Endodermal cell (in vitro differentiated cells): ENCODE data around the gene TEX30. TPM values are rescaled to one million over a fixed set of nuclear protein-coding genes. Genes with fewer than 3 reads are reported as not detected.

ENCODE experiments used
- DNase-seq: peaks from one replicate; pipeline ENCODE4 v3.0.0-alpha.2; 2017
- H3K27ac ChIP-seq: 2 replicates; pipeline ENCODE4 v1.5.1; 2013; ENCODE audit warnings: mild to moderate bottlenecking, low read depth, low read length, moderate library complexity
- H3K27me3 ChIP-seq: 2 replicates; pipeline ENCODE4 v1.6.1; 2013; ENCODE audit warnings: mild to moderate bottlenecking, low read length, moderate library complexity; ENCODE audit not compliant: insufficient read depth, control insufficient read depth, poor library complexity, severe bottlenecking
- H3K36me3 ChIP-seq: 2 replicates; pipeline ENCODE4 v1.7.0; 2013; ENCODE audit warnings: mild to moderate bottlenecking, low read length, moderate library complexity; ENCODE audit not compliant: control insufficient read depth, insufficient read depth
- H3K4me1 ChIP-seq: one replicate; pipeline ENCODE4 v1.7.0; 2013; ENCODE audit warnings: low read length; ENCODE audit not compliant: control insufficient read depth, insufficient read depth
- H3K4me3 ChIP-seq: 2 replicates; pipeline ENCODE4 v1.5.1; 2013; ENCODE audit warnings: mild to moderate bottlenecking, low read length, moderate library complexity
- H3K9ac ChIP-seq: 2 replicates; pipeline ENCODE4 v1.6.1; 2013; ENCODE audit warnings: mild to moderate bottlenecking, low read length, moderate library complexity; ENCODE audit not compliant: poor library complexity, severe bottlenecking; ENCODE audit errors: extremely low read depth
- H3K9me3 ChIP-seq: 2 replicates; pipeline ENCODE4 v1.6.1; 2013; ENCODE audit warnings: mild to moderate bottlenecking, low read length, moderate library complexity; ENCODE audit not compliant: control insufficient read depth
- H3K27ac Mint-ChIP-seq: 2 replicates; pipeline ENCODE4 v1.8.0; 2020; ENCODE audit warnings: mixed read lengths
- H3K27me3 Mint-ChIP-seq: 2 replicates; pipeline ENCODE4 v1.8.0; 2021; ENCODE audit warnings: mild to moderate bottlenecking, mixed read lengths; ENCODE audit not compliant: insufficient read depth
- H3K36me3 Mint-ChIP-seq: 2 replicates; pipeline ENCODE4 v1.8.0; 2020; ENCODE audit warnings: low read depth, mixed read lengths
- H3K4me1 Mint-ChIP-seq: 2 replicates; pipeline ENCODE4 v1.8.0; 2020; ENCODE audit warnings: mixed read lengths
- H3K4me3 Mint-ChIP-seq: 2 replicates; pipeline ENCODE4 v1.8.0; 2020; ENCODE audit warnings: mild to moderate bottlenecking, moderate library complexity, mixed read lengths
- H3K9me3 Mint-ChIP-seq: 2 replicates; pipeline ENCODE4 v1.8.0; 2020; ENCODE audit warnings: mild to moderate bottlenecking, mixed read lengths
- CTCF ChIP-seq: fragments of 200-600 bp; sonication (generic); conservative IDR thresholded peaks from 2 replicates; pipeline ENCODE4 v1.5.0; 2021; ENCODE audit warnings: antibody characterized with exemption, mild to moderate bottlenecking
- WGBS, 2 experiments: methylation state at CpG; one replicate each; pipeline versions ENCODE4 v1.1.5 to v1.1.7; 2013; ENCODE audit warnings: missing lambda C conversion rate in 2 of 2, mixed read lengths in 1 of 2; ENCODE audit not compliant: insufficient coverage in 1 of 2, insufficient read length in 1 of 2; 5-methylcytosine and 5-hydroxymethylcytosine counted together
- total RNA-seq, 2 donors: library from RNA; stranded (reverse); fragmentation: NEBNext Ultra II Directional in 1 of 2; extraction: Animal tissue kit (Norgen Biotek cat#: 25700) in 1 of 2; gene quantifications; 2 replicates in 1 of 2; 3 replicates in 1 of 2; pipeline ENCODE4 v1.2.1, GENCODE V29; 2021

Gene TEX30
- total RNA-seq, 2 donors from 2014 or later: 10.0 to 11.5 TPM

- WGBS, 2 experiments: 82% methylated on average over 2 of the region's 2 CpGs; no CpG with 5 or more reads in 1 of the 2 experiments
- Mint-ChIP-seq H3K27ac (no peak overlapping the region), H3K27me3 (peaks cover 3% of the 10 kb centered on the region), H3K4me1 (no peaks in the 10 kb centered on the region), H3K36me3 (no peaks in the 10 kb centered on the region), H3K9me3 (peaks cover 2% of the 10 kb centered on the region), H3K4me3 (no peak overlapping the region)
- no peak for TF ChIP-seq CTCF
- Histone ChIP-seq H3K27ac (no peak overlapping the region), H3K9me3 (no peaks in the 10 kb centered on the region), H3K4me1 (no peaks in the 10 kb centered on the region), H3K4me3 (no peak overlapping the region), H3K9ac (no peak overlapping the region), H3K36me3 (no peaks in the 10 kb centered on the region), H3K27me3 (peaks cover 8% of the 10 kb centered on the region)
- DNase-seq: no peak
Observed at GRCh38 chr13:102726430-102726829, 47.2 kb downstream of the TEX30 start.

GRCh38 chr13:102724923-102725322 lies 48.7 kb downstream of the TEX30 start:
- no peaks in the 10 kb centered on the region for H3K4me1 Mint-ChIP-seq
- H3K4me1 ChIP-seq: no peaks in the 10 kb centered on the region
- H3K4me3 ChIP-seq: no peak overlapping the region
- H3K27me3 ChIP-seq: peaks cover 3% of the 10 kb centered on the region
- peaks cover 2% of the 10 kb centered on the region for H3K27me3 Mint-ChIP-seq
- H3K9me3 Mint-ChIP-seq: peaks cover 2% of the 10 kb centered on the region
- no peak overlapping the region for H3K4me3 Mint-ChIP-seq
- no peaks in the 10 kb centered on the region for H3K9me3 ChIP-seq
- no peak for TF ChIP-seq CTCF
- no peak overlapping the region for H3K27ac Mint-ChIP-seq
- H3K9ac ChIP-seq: no peak overlapping the region
- 94 to 100% methylated on average over 4 to 6 of the region's 6 CpGs for WGBS, 2 experiments
- no peak for DNase-seq
- H3K36me3 ChIP-seq: no peaks in the 10 kb centered on the region
- H3K27ac ChIP-seq: no peak overlapping the region
- no peaks in the 10 kb centered on the region for H3K36me3 Mint-ChIP-seq

- peaks cover 5% of the 10 kb centered on the region for H3K4me1 Mint-ChIP-seq
- no peaks in the 10 kb centered on the region for H3K27me3 Mint-ChIP-seq
Observed at GRCh38 chr13:102721800-102722231, 51.8 kb downstream of the TEX30 start.

More at GRCh38 chr13:102721800-102722231, 51.8 kb downstream of the TEX30 start:
- Histone ChIP-seq H3K36me3 (no peaks in the 10 kb centered on the region), H3K9me3 (no peaks in the 10 kb centered on the region), H3K4me3 (no peak overlapping the region), H3K4me1 (no peaks in the 10 kb centered on the region), H3K27me3 (no peaks in the 10 kb centered on the region), H3K27ac (no peak overlapping the region), H3K9ac (no peak overlapping the region)
- TF ChIP-seq CTCF: no peak
- H3K4me3 Mint-ChIP-seq: no peak overlapping the region
- WGBS, 2 experiments: 94 to 100% methylated on average over 1 of the region's 1 CpG
- no peaks in the 10 kb centered on the region for H3K9me3 Mint-ChIP-seq
- no peak overlapping the region for H3K27ac Mint-ChIP-seq
- no peak for DNase-seq
- no peaks in the 10 kb centered on the region for H3K36me3 Mint-ChIP-seq
